BJ (cell line): ENCODE measurements around the gene FAM114A1. TPM values are rescaled to one million over a fixed set of nuclear protein-coding genes. Genes with fewer than 3 reads are reported as not detected.
A peak's percentile ranks its signal among the peaks of the same experiment; 100 is the strongest.

Experiments
- CTCF ChIA-PET: fragments of 350-600 bp; formaldehyde crosslinking; extraction: SDS; loops from one replicate; lab custom pipeline; 2021; ENCODE audit warnings: antibody characterized with exemption, inconsistent platforms; lab: Yijun Ruan, JAX
- POLR2A ChIA-PET: fragments of 300-600 bp; sonication (Branson Sonifier 250); formaldehyde crosslinking; extraction: SDS; loops from one replicate; lab custom pipeline; 2021; ENCODE audit warnings: antibody characterized with exemption; lab: Charles Lee
- DNase-seq: peaks from one replicate; pipeline ENCODE4 v3.0.0-alpha.2; 2011; ENCODE audit warnings: low read depth
- H3K27me3 ChIP-seq: 2 replicates; pipeline ENCODE4 v1.6.0; 2011; ENCODE audit warnings: low read length; ENCODE audit not compliant: control insufficient read depth, insufficient read depth
- H3K36me3 ChIP-seq: 2 replicates; pipeline ENCODE4 v1.5.1; 2011; ENCODE audit warnings: low read length; ENCODE audit not compliant: control insufficient read depth, insufficient read depth
- H3K4me3 ChIP-seq: 2 replicates; pipeline ENCODE4 v1.5.1; 2011; ENCODE audit warnings: low read depth, mild to moderate bottlenecking, control low read depth, low read length
- polyA plus RNA-seq: library from polyadenylated mRNA; depleted of rRNA; stranded (reverse); fragments of >200 nt; gene quantifications from 2 replicates; pipeline ENCODE4 v1.2.3, GENCODE V29; 2011
- TF ChIP-seq, protein P1 (sequence below): IDR thresholded peaks from 2 replicates; pipeline ENCODE4 v1.5.1; 2011; ENCODE audit warnings: low read depth, mild to moderate bottlenecking, control low read depth, inconsistent platforms, low read length, moderate library complexity; ENCODE audit not compliant: insufficient read depth

The FAM114A1 gene
- polyA plus RNA-seq, 1 experiment = 184 TPM

- no peak for DNase-seq
- TF ChIP-seq, protein P1, sequence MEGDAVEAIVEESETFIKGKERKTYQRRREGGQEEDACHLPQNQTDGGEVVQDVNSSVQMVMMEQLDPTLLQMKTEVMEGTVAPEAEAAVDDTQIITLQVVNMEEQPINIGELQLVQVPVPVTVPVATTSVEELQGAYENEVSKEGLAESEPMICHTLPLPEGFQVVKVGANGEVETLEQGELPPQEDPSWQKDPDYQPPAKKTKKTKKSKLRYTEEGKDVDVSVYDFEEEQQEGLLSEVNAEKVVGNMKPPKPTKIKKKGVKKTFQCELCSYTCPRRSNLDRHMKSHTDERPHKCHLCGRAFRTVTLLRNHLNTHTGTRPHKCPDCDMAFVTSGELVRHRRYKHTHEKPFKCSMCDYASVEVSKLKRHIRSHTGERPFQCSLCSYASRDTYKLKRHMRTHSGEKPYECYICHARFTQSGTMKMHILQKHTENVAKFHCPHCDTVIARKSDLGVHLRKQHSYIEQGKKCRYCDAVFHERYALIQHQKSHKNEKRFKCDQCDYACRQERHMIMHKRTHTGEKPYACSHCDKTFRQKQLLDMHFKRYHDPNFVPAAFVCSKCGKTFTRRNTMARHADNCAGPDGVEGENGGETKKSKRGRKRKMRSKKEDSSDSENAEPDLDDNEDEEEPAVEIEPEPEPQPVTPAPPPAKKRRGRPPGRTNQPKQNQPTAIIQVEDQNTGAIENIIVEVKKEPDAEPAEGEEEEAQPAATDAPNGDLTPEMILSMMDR = no peak
- H3K4me3 ChIP-seq = no peak overlapping the region
- ChIA-PET POLR2A (no interaction called here), CTCF (interaction anchor here (0.5 to 0.7 kb wide), 2 partner anchors 34 to 193 kb away, joined by 3 read pairs; no protein-coding TSS in a partner anchor)
- H3K27me3 ChIP-seq = no peaks in the 10 kb centered on the region
- H3K36me3 ChIP-seq = peaks cover 35% of the 10 kb centered on the region
Measured at GRCh38 chr4:38928974-38929373, 61.4 kb downstream of the FAM114A1 start.

DNA sequence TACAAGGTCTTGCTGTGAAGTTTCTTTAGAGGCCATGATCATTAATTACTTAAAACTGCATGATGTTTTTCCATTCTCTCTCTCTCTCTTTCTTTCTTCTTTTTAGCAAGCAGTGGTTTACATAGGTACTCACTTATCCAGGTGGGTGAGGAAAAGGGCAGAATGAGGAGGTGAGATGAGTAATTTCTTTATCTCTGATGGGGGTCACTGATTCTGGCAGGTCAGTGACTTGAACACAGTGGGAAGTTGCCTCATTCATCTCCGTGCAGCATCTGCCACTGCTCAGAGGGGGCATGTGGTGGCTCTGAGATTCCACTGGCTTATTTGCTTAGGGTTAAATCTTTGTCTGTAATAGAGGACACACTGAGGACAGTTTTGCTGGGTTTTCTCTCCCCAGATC lies 62.6 kb downstream of the FAM114A1 start:
- peaks cover 35% of the 10 kb centered on the region for H3K36me3 ChIP-seq
- CTCF ChIA-PET = no interaction called here
- POLR2A ChIA-PET = no interaction called here

GRCh38 chr4:38930707-38931106 lies 63.1 kb downstream of the FAM114A1 start:
- TF ChIP-seq, protein P1 = no peak
- POLR2A ChIA-PET = no interaction called here
- no peak overlapping the region for H3K4me3 ChIP-seq
- H3K36me3 ChIP-seq = peaks cover 35% of the 10 kb centered on the region
- no peak for DNase-seq
- no peaks in the 10 kb centered on the region for H3K27me3 ChIP-seq
- CTCF ChIA-PET = no interaction called here

More for the DNA sequence above, 62.6 kb downstream of the FAM114A1 start:
- TF ChIP-seq, protein P1 = no peak
- no peak overlapping the region for H3K4me3 ChIP-seq
- no peak for DNase-seq
- no peaks in the 10 kb centered on the region for H3K27me3 ChIP-seq

DNA sequence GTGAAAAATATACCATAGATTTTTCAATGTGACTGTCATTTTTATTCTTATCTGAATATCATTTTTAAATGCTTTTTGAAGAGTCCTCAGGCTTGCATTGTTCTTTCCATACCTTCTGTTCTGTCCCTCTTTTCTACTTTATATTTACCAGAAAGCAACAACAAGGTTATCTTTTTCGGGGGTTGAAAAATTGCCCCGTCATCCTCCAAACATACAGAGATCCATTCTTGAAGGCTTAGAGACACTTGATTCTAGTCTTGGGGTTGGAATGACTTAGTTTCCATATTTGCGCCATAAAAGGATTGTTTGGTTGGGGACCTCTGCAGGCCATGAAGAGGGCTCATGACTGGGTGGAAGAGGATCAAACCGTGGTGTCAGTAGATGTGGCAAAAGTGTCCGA lies 63.5 kb downstream of the FAM114A1 start:
- Histone ChIP-seq H3K27me3 (no peaks in the 10 kb centered on the region), H3K4me3 (no peak overlapping the region), H3K36me3 (peaks cover 33% of the 10 kb centered on the region)
- DNase-seq = no peak
- POLR2A ChIA-PET = no interaction called here
- CTCF ChIA-PET = interaction anchor here (1.2 kb wide), 1 partner anchor 70 kb away, joined by 3 read pairs; no protein-coding TSS in a partner anchor
- TF ChIP-seq, protein P1 = no peak

DNA sequence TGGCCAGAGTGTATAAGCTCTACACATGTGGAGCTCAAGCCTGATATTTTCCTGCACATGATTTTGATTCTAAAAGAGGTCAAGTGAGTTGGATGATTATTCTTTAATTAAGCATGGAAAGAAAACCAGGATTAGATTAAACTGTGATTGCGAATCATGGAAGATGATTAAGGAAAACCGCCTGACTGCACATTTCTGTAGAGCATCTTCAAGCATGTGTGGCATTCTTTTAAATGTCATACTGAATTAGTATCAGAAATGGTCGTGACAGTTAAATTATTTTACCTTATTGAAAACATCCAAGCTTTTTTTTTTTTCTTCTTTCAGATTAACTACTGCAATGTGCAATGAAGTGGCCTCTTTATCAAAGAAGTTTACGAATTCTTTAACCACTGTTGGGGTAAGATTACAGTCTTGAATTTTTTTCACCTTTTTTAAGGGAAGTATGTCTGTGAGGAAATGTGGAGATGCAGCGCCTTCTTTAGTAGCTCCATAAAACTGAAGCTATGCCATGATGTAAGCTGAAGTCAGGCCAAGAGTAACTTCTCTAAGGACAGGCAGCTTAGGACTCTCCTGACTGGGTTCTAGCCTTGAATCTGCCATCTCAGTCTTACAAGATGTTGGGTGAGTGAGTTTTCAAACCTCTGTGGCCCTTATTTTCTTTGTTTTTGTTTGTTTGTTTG lies 67.9 kb downstream of the FAM114A1 start:
- POLR2A ChIA-PET = interaction anchor here (0.6 to 0.7 kb wide), 2 partner anchors 58 to 205 kb away, joined by 5 to 8 read pairs; no protein-coding TSS in a partner anchor

More for the DNA sequence above, 67.9 kb downstream of the FAM114A1 start:
- Histone ChIP-seq H3K4me3 (no peak overlapping the region), H3K36me3 (peaks cover 25% of the 10 kb centered on the region), H3K27me3 (no peaks in the 10 kb centered on the region)
- CTCF ChIA-PET = interaction anchor here (1.4 kb wide), 1 partner anchor 199 kb away, joined by 10 read pairs; no protein-coding TSS in a partner anchor
- TF ChIP-seq, protein P1 = no peak
- peak; percentile 98 for DNase-seq
